Measurements from ENCODE around the gene LRRC59. TPM values are rescaled to one million over a fixed set of nuclear protein-coding genes. Genes with fewer than 3 reads are reported as not detected.

The LRRC59 gene
- total RNA-seq, 2 experiments from 2014 or later, result 45.1 to 51.5 TPM

DNA sequence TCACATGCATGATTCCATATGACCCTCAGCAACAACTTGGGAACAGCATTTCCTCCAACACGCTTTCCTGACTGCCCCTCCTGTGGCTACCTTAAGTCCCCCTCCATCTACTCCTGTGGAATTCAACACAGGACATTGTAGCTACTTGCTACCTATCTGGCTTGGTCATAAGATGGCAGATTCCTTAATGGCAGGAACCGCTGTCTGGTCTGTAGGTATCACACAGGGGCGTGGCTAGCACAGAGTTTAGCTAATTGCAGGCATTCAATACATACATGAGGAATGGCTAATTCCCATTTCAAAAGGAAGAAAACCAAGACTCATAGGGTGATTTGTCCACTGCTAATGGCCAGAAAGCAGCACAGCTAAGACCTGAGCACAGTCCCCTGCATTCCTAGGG is 8.6 kb downstream of the LRRC59 start:
- no peak for DNase-seq
- intact Hi-C loops (cut with DNase I, micrococcal nuclease), result loop anchor here in 1 of 2 experiments (10.0 kb wide), 1 partner anchor 1414 kb away; no protein-coding TSS in a partner anchor
- Mint-ChIP-seq H3K9me3 (no peaks in the 10 kb centered on the region), H3K36me3 (ENCODE audit: low read depth) (peaks cover 100% of the 10 kb centered on the region), H3K4me3 (no peak overlapping the region), H3K4me1 (ENCODE audit: low read depth) (peaks cover 8% of the 10 kb centered on the region), H3K27me3 (no peaks in the 10 kb centered on the region), H3K27ac (no peak overlapping the region)
- no peak overlapping the region for H3K4me3 ChIP-seq (ENCODE audit: low read length)
- TF ChIP-seq, protein P1, sequence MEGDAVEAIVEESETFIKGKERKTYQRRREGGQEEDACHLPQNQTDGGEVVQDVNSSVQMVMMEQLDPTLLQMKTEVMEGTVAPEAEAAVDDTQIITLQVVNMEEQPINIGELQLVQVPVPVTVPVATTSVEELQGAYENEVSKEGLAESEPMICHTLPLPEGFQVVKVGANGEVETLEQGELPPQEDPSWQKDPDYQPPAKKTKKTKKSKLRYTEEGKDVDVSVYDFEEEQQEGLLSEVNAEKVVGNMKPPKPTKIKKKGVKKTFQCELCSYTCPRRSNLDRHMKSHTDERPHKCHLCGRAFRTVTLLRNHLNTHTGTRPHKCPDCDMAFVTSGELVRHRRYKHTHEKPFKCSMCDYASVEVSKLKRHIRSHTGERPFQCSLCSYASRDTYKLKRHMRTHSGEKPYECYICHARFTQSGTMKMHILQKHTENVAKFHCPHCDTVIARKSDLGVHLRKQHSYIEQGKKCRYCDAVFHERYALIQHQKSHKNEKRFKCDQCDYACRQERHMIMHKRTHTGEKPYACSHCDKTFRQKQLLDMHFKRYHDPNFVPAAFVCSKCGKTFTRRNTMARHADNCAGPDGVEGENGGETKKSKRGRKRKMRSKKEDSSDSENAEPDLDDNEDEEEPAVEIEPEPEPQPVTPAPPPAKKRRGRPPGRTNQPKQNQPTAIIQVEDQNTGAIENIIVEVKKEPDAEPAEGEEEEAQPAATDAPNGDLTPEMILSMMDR (IDR thresholded peaks at IDR 0.05), result no peak
- no peak overlapping the region for H3K27ac ChIP-seq (ENCODE audit: low read depth in 1 of 2, low read length in 2 of 2)
- H3K4me1 ChIP-seq (ENCODE audit: insufficient read depth, low read length), result no peaks in the 10 kb centered on the region
- ATAC-seq (ENCODE audit: poor library complexity), result no peak
- peaks cover 95% of the 10 kb centered on the region for H3K36me3 ChIP-seq (ENCODE audit: insufficient read depth, low read length)
- no peaks in the 10 kb centered on the region for H3K27me3 ChIP-seq (ENCODE audit: control insufficient read depth in 1 of 2, insufficient read depth in 2 of 2, low read length in 2 of 2)
- ChIA-PET POLR2A (interaction anchor here (1.5 kb wide), 1 partner anchor 9 kb away, joined by 9 read pairs; the partner anchor contains the start of gene LRRC59), CTCF (interaction anchor here (0.6 to 1.3 kb wide), 2 partner anchors 9 to 975 kb away, joined by 3 to 6 read pairs; partner anchors contain the start of gene LRRC59)
- H3K9me3 ChIP-seq (ENCODE audit: control insufficient read depth in 1 of 2, insufficient read depth in 1 of 2, low read length in 2 of 2), result no peaks in the 10 kb centered on the region

DNA sequence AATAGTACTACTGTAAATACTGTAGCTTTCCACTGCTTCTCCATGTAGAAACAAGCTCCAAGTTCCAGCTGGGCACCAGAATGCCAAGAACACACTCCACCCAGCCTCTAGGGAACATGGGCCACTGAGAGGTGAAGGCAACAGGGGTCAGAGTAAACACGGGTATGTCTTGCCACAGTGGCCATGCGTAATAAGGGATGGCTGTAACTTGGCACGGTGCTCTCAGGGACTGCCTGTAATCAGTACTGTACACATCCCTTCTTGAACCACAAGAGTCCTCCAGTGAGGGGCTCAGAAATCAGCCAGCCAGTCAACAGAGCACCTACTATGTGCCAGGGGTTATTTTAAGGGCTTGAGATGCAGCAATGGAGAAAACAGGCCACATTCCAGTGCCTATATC is 10.8 kb downstream of the LRRC59 start:
- Histone ChIP-seq H3K4me3 (ENCODE audit: low read length) (no peak overlapping the region), H3K9me3 (ENCODE audit: control insufficient read depth in 1 of 2, insufficient read depth in 1 of 2, low read length in 2 of 2) (no peaks in the 10 kb centered on the region), H3K36me3 (ENCODE audit: insufficient read depth, low read length) (peaks cover 93% of the 10 kb centered on the region), H3K27me3 (ENCODE audit: control insufficient read depth in 1 of 2, insufficient read depth in 2 of 2, low read length in 2 of 2) (no peaks in the 10 kb centered on the region), H3K27ac (ENCODE audit: low read depth in 1 of 2, low read length in 2 of 2) (no peak overlapping the region), H3K4me1 (ENCODE audit: insufficient read depth, low read length) (no peaks in the 10 kb centered on the region)
- DNase-seq (no peak), ATAC-seq (ENCODE audit: poor library complexity) (no peak)
- Mint-ChIP-seq H3K27ac (no peak overlapping the region), H3K4me3 (no peak overlapping the region), H3K4me1 (ENCODE audit: low read depth) (no peaks in the 10 kb centered on the region), H3K9me3 (no peaks in the 10 kb centered on the region), H3K27me3 (no peaks in the 10 kb centered on the region), H3K36me3 (ENCODE audit: low read depth) (peaks cover 100% of the 10 kb centered on the region)
- ChIA-PET POLR2A (no interaction called here), CTCF (interaction anchor here (1.4 kb wide), 1 partner anchor 11 kb away, joined by 5 read pairs; the partner anchor contains the start of gene LRRC59)
- TF ChIP-seq, protein P1 (IDR thresholded peaks at IDR 0.05), result no peak
- intact Hi-C loops (cut with DNase I, micrococcal nuclease), result loop anchor here in 1 of 2 experiments (10.0 kb wide), 1 partner anchor 1412 kb away; no protein-coding TSS in a partner anchor

DNA sequence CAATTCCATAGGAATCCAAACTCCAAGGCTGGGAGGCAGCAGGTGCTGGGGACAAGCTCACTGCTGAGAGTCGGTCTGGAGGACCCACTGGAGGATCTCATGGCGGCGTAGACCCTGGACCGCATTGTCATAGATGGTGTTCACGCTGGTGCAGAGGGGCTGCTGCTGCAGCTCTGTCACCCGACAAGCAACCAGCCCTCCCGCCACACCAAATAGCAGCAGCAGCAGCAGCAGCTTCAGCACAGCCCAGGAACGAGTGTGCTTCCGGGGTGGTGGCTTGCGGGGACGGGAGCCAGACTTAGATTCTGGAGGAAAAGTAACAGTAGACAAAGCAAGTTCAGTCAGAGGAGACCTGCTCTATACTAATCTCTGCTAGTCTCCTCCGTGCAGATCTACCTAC is 14.4 kb downstream of the LRRC59 start:
- POLR2A ChIA-PET, result no interaction called here
- no peaks in the 10 kb centered on the region for H3K27me3 Mint-ChIP-seq

More for the DNA sequence above, 14.4 kb downstream of the LRRC59 start:
- no peak overlapping the region for H3K4me3 Mint-ChIP-seq
- no peaks in the 10 kb centered on the region for H3K4me1 Mint-ChIP-seq (ENCODE audit: low read depth)
- H3K9me3 Mint-ChIP-seq, result no peaks in the 10 kb centered on the region
- Histone ChIP-seq H3K36me3 (ENCODE audit: insufficient read depth, low read length) (peaks cover 74% of the 10 kb centered on the region), H3K4me3 (ENCODE audit: low read length) (no peak overlapping the region), H3K27me3 (ENCODE audit: control insufficient read depth in 1 of 2, insufficient read depth in 2 of 2, low read length in 2 of 2) (no peaks in the 10 kb centered on the region), H3K27ac (ENCODE audit: low read depth in 1 of 2, low read length in 2 of 2) (no peak overlapping the region), H3K9me3 (ENCODE audit: control insufficient read depth in 1 of 2, insufficient read depth in 1 of 2, low read length in 2 of 2) (no peaks in the 10 kb centered on the region), H3K4me1 (ENCODE audit: insufficient read depth, low read length) (no peaks in the 10 kb centered on the region)
- DNase-seq (no peak), ATAC-seq (ENCODE audit: poor library complexity) (no peak)
- TF ChIP-seq, protein P1 (IDR thresholded peaks at IDR 0.05), result no peak
- intact Hi-C loops (cut with DNase I, micrococcal nuclease), result loop anchor here in 1 of 2 experiments (10.0 kb wide), 1 partner anchor 1408 kb away; no protein-coding TSS in a partner anchor
- no peak overlapping the region for H3K27ac Mint-ChIP-seq
- H3K36me3 Mint-ChIP-seq (ENCODE audit: low read depth), result peaks cover 72% of the 10 kb centered on the region
- CTCF ChIA-PET, result interaction anchor here (2.6 kb wide), 1 partner anchor 14 kb away, joined by 9 read pairs; the partner anchor contains the start of gene LRRC59
